Measurements from ENCODE around the gene RBM47.
"Not testable (repeated sequence)": the region's sequence is repeated elsewhere in the genome, so short reads cannot be mapped to it uniquely, and the experiment has no call there.

The RBM47 gene

GRCh38 chr4:40562208-40562607, 67.5 kb downstream of the RBM47 start:
- no peak for DNase-seq (ENCODE audit: low read depth)

- not testable (repeated sequence) for DNase-seq (ENCODE audit: low read depth)
Observed at GRCh38 chr4:40561543-40562177, 68.0 kb downstream of the RBM47 start.

GRCh38 chr4:40559585-40560465, 69.8 kb downstream of the RBM47 start:
- DNase-seq (ENCODE audit: low read depth) = no peak

GRCh38 chr4:40557736-40558135, 71.9 kb downstream of the RBM47 start:
- peak; percentile 56 for DNase-seq (ENCODE audit: low read depth)

- DNase-seq (ENCODE audit: low read depth) = no peak
Observed at GRCh38 chr4:40555176-40555900, 74.3 kb downstream of the RBM47 start.

- not testable (repeated sequence) for DNase-seq (ENCODE audit: low read depth)
Observed at GRCh38 chr4:40554641-40555040, 75.0 kb downstream of the RBM47 start.

GRCh38 chr4:40553995-40554394, 75.7 kb downstream of the RBM47 start:
- DNase-seq (ENCODE audit: low read depth) = no peak

- peak; percentile 7 for DNase-seq (ENCODE audit: low read depth)
Observed at GRCh38 chr4:40552536-40552935, 77.1 kb downstream of the RBM47 start.

- peak; percentile 61 for DNase-seq (ENCODE audit: low read depth)
Observed at GRCh38 chr4:40551568-40552136, 78.0 kb downstream of the RBM47 start.

GRCh38 chr4:40550948-40551462, 78.7 kb downstream of the RBM47 start:
- peak; percentile 82 for DNase-seq (ENCODE audit: low read depth)

GRCh38 chr4:40550196-40550595, 79.5 kb downstream of the RBM47 start:
- no peak for DNase-seq (ENCODE audit: low read depth)

GRCh38 chr4:40548256-40548655, 81.4 kb downstream of the RBM47 start:
- DNase-seq (ENCODE audit: low read depth) = peak; percentile 70

GRCh38 chr4:40547789-40548132, 81.9 kb downstream of the RBM47 start:
- no peak for DNase-seq (ENCODE audit: low read depth)

GRCh38 chr4:40546969-40547788, 82.5 kb downstream of the RBM47 start:
- peak; percentile 9 for DNase-seq (ENCODE audit: low read depth)

- DNase-seq (ENCODE audit: low read depth) = no peak
Observed at GRCh38 chr4:40546506-40546905, 83.2 kb downstream of the RBM47 start.

- not testable (repeated sequence) for DNase-seq (ENCODE audit: low read depth)
Observed at GRCh38 chr4:40545487-40545886, 84.2 kb downstream of the RBM47 start.

- DNase-seq (ENCODE audit: low read depth) = no peak
Observed at GRCh38 chr4:40544221-40544620, 85.4 kb downstream of the RBM47 start.

GRCh38 chr4:40540800-40541199, 88.9 kb downstream of the RBM47 start:
- DNase-seq (ENCODE audit: low read depth) = peak; percentile 38

GRCh38 chr4:40536032-40536431, 93.6 kb downstream of the RBM47 start:
- no peak for DNase-seq (ENCODE audit: low read depth)

GRCh38 chr4:40531636-40532023, 98.0 kb downstream of the RBM47 start:
- no peak for DNase-seq (ENCODE audit: low read depth)

- no peak for DNase-seq (ENCODE audit: low read depth)
Observed at GRCh38 chr4:40530961-40531635, 98.6 kb downstream of the RBM47 start.
